GM19035 (cell line): ENCODE data around the gene PGBD1.

Experiments used
- ATAC-seq: cut with Tn5 transposase; IDR thresholded peaks from one replicate; pipeline ENCODE4 v1.9.1; 2021; ENCODE audit not compliant: unreplicated experiment

PGBD1 gene

GRCh38 chr6:28333599-28334018 is 52.2 kb downstream of the PGBD1 start:
- ATAC-seq = no peak

GRCh38 chr6:28334286-28335039 is 53.1 kb downstream of the PGBD1 start:
- no peak for ATAC-seq

GRCh38 chr6:28335040-28335563 is 53.7 kb downstream of the PGBD1 start:
- ATAC-seq = no peak

- ATAC-seq = peak; percentile 93
These were observed 54.4 kb downstream of the PGBD1 start, which contains the start of gene ZSCAN31 for GRCh38 chr6:28335564-28336283. Gene ZSCAN31 (minus strand): TSS chr6:28336148. CDS start chr6:28329683, 6,465 bp downstream.

- peak; percentile 33 for ATAC-seq
These were observed 55.1 kb downstream of the PGBD1 start for GRCh38 chr6:28336284-28337120.

- no peak for ATAC-seq
These were observed 55.7 kb downstream of the PGBD1 start for GRCh38 chr6:28337121-28337520.

- ATAC-seq = no peak
These were observed 59.1 kb downstream of the PGBD1 start for GRCh38 chr6:28340310-28341095.

- ATAC-seq = no peak
These were observed 62.7 kb downstream of the PGBD1 start for GRCh38 chr6:28343898-28344677.

GRCh38 chr6:28345201-28345600 is 63.8 kb downstream of the PGBD1 start:
- ATAC-seq = no peak

- no peak for ATAC-seq
These were observed 65.7 kb downstream of the PGBD1 start for GRCh38 chr6:28347119-28347518.

- ATAC-seq = peak; percentile 18
These were observed 68.0 kb downstream of the PGBD1 start for GRCh38 chr6:28349344-28349891.

- peak; percentile 99 for ATAC-seq
These were observed 68.7 kb downstream of the PGBD1 start, which contains the start of gene ZKSCAN3 for GRCh38 chr6:28349892-28350737. Gene ZKSCAN3 (plus strand): TSS chr6:28349947. CDS start chr6:28359587, 9,640 bp downstream.

GRCh38 chr6:28351087-28351486 is 69.7 kb downstream of the PGBD1 start:
- ATAC-seq = no peak

GRCh38 chr6:28351493-28351925 is 70.1 kb downstream of the PGBD1 start:
- no peak for ATAC-seq
